WI38 (cell line): ENCODE data around the gene UGT1A6.

Source experiments
- H3K4me3 ChIP-seq: 2 replicates; pipeline ENCODE4 v1.5.1; 2011; ENCODE audit warnings: low read depth, mild to moderate bottlenecking, control low read depth, low read length
- TF ChIP-seq, protein P1 (sequence below): IDR thresholded peaks from 2 replicates; pipeline ENCODE4 v1.5.1; 2012; ENCODE audit warnings: low read depth, mild to moderate bottlenecking, control low read depth, low read length

UGT1A6 gene

DNA sequence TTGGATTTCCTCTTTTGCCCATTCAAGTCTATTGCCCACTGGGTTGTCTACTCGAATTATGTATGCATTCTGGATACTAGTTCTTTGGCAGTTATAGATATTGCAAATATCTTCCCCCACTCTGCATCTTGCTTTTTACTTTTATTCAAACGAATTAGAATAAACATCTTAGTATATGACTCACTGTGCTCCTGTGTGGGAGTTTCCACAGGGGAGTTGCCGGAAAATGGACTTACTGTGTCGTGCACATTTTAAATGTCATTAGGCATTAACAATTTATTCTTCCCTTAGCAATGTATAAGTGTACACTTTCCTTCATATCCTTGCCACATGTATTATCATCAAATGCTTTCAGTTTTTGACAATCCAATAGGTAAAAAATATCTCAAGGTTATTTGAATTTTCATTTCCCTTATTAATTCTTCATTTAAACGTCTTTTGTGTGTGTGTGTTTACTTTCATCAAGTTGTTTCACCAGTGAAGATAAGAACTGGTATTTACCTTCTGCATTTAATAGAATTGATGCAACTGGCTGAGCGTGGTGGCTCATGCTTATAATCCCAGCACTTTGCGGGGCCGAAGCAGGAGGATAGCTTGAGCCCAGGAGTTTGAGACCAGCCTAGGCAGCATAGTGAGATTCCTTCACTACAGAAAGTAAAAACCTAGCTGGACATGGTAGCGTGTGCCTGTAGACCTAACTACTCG lies 15.4 kb downstream of the UGT1A6 start:
- H3K4me3 ChIP-seq = no peak overlapping the region
- TF ChIP-seq, protein P1, sequence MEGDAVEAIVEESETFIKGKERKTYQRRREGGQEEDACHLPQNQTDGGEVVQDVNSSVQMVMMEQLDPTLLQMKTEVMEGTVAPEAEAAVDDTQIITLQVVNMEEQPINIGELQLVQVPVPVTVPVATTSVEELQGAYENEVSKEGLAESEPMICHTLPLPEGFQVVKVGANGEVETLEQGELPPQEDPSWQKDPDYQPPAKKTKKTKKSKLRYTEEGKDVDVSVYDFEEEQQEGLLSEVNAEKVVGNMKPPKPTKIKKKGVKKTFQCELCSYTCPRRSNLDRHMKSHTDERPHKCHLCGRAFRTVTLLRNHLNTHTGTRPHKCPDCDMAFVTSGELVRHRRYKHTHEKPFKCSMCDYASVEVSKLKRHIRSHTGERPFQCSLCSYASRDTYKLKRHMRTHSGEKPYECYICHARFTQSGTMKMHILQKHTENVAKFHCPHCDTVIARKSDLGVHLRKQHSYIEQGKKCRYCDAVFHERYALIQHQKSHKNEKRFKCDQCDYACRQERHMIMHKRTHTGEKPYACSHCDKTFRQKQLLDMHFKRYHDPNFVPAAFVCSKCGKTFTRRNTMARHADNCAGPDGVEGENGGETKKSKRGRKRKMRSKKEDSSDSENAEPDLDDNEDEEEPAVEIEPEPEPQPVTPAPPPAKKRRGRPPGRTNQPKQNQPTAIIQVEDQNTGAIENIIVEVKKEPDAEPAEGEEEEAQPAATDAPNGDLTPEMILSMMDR = no peak

DNA sequence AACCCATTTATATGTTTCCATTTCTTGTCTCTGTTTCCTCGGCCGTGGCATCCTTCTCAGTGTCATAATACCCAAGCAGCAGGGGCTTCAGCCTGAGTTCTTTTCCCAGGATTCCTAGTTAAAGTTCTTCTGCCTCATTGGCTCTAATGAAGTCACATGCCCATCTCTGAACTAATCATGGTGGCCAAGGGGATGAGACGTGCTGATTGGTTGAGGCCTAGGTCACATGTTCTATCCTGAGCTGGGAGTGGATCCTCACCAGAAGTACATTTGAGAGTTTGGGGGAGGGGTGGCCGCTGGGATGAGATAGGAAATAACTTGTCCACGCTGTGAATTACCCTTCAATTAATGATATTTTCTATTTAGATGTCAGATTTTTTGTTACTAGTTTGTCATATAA lies 16.3 kb downstream of the UGT1A6 start:
- TF ChIP-seq, protein P1 = no peak
- H3K4me3 ChIP-seq = no peak overlapping the region

DNA sequence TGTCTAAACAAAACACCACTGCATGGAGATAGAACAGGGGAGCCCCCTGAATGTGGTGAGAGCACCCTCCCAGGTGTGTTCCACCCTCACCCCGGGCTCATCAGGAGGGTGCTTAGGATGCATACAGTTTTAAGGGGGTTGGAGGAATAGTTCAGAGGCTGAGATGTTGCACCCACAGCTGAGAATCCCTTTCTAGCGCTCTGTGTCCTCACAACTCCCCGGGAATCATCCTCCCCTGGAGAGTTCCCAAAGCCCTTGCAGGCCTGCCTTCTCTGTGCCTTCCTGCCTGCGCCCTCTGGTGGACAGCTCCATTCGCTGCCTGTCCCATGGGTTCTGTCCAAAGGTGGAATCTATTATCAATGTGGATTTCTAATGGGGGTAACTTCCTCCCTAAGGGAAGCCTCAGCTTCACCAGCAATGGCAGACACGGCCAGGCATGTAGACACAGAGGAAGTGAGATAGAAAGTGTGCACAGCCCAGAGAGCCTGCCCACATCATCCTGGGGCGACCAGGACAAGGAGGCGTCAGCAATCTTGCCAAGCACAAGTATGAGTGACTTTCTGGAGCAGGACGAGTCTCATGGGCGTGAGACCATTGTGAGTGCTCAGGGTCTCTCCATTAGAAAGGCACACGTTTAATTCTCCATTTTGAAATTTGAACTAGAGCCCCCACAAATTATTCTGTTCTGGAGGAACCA lies 18.8 kb downstream of the UGT1A6 start:
- TF ChIP-seq, protein P1 = peak; percentile 89
- H3K4me3 ChIP-seq = no peak overlapping the region

DNA sequence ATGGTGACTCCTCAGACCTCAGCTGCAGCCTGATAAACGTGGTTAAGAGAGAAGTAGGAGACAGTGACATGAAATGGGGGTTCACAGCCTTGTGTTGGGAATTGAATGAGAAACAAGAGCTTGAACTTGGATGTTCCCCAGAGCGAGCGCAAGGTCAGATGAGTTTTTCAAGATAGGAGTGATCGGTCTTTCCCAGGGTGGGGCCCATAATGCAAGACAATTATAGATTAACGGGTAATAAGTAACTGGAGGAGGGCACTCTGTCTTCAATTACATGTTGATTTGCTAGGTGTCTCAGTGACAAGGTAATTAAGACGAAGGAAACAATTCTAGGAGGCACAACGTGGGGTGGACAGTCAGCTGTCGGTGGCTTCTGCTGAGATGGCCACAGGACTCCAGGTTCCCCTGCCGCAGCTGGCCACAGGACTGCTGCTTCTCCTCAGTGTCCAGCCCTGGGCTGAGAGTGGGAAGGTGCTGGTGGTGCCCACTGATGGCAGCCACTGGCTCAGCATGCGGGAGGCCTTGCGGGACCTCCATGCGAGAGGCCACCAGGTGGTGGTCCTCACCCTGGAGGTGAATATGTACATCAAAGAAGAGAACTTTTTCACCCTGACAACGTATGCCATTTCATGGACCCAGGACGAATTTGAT lies 20.0 kb downstream of the UGT1A6 start, which contains the start of gene UGT1A5:
TSS of gene UGT1A5 (plus strand) at position 297 of the 651 bp plus-strand sequence. CDS start at position 382, 85 bp downstream.
- TF ChIP-seq, protein P1 = no peak
- H3K4me3 ChIP-seq = no peak within 1 kb of the TSS

DNA sequence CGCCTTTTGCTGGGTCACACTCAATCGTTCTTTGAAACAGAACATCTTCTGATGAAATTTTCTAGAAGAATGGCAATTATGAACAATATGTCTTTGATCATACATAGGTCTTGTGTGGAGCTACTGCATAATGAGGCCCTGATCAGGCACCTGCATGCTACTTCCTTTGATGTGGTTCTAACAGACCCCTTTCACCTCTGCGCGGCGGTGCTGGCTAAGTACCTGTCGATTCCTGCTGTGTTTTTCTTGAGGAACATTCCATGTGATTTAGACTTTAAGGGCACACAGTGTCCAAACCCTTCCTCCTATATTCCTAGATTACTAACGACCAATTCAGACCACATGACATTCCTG lies 20.5 kb downstream of the UGT1A6 start:
- no peak overlapping the region for H3K4me3 ChIP-seq
- TF ChIP-seq, protein P1 = no peak

DNA sequence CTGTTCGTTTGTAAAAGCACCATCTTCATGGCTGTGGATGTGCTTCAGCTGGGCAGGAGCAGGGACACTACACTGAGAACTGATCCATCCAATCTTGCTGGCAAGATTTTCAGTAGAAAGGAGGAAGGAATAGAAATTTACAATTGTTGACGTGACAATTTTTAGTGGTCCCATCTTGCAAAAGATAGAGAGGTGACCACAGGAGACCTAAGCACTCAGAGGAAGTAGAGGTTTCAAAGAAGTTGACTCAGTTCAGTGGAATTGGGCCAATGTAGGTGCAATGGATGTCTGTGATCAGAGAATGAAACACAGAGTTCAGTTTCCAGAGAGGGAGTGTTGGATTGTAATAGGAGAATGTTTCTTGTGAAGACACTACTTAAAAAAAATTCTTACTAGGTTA lies 21.4 kb downstream of the UGT1A6 start:
- no peak overlapping the region for H3K4me3 ChIP-seq
- TF ChIP-seq, protein P1 = no peak

DNA sequence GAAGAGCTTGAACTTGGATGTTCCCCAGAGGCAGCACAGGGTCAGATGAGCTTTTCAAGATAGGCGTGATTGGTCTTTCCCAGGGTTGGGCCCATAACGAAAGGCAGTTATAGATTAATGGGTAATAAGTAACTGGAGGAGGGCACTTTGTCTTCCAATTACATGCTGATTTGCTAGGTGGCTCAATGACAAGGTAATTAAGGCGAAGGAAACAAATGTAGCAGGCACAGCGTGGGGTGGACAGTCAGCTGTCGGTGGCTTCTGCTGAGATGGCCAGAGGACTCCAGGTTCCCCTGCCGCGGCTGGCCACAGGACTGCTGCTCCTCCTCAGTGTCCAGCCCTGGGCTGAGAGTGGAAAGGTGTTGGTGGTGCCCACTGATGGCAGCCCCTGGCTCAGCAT lies 25.9 kb downstream of the UGT1A6 start, which contains the start of gene UGT1A4:
TSS of gene UGT1A4 (plus strand) at position 185 of the 400 bp plus-strand sequence. CDS start at position 270, 85 bp downstream.
- no peak within 1 kb of the TSS for H3K4me3 ChIP-seq
- TF ChIP-seq, protein P1 = no peak
